Kidney (tissue), 14 donors: ENCODE measurements around the gene ITGA2. TPM values are rescaled to one million over a fixed set of nuclear protein-coding genes. Genes with fewer than 3 reads are reported as not detected.

Source experiments
- DNase-seq, 5 donors: peaks; one replicate each; pipeline ENCODE4 v3.0.0-alpha.2; 2013 to 2020
- FAIRE-seq: peaks from 2 replicates; lab custom pipeline; 2012; peaks lifted over from hg19 to GRCh38; lab: Jason Lieb, UNC
- H3K27ac ChIP-seq, 2 donors: one replicate each; pipeline ENCODE4 v1.7.0; 2013; ENCODE audit warnings: low read depth in 2 of 2, low read length in 2 of 2, inconsistent platforms in 1 of 2
- H3K27me3 ChIP-seq: one replicate; pipeline ENCODE4 v1.7.1; 2013; ENCODE audit warnings: low read length, inconsistent platforms; ENCODE audit not compliant: control insufficient read depth, insufficient read depth
- H3K36me3 ChIP-seq, 3 donors: one replicate each; pipeline versions ENCODE4 v1.7.0 to v1.7.1; 2013; ENCODE audit warnings: low read length in 3 of 3, control low read depth in 1 of 3, inconsistent platforms in 1 of 3; ENCODE audit not compliant: insufficient read depth in 3 of 3, control insufficient read depth in 2 of 3
- H3K4me1 ChIP-seq, 3 donors: one replicate each; pipeline versions ENCODE4 v1.7.0 to v1.7.1; 2013; ENCODE audit warnings: low read length in 3 of 3, inconsistent platforms in 1 of 3, low read depth in 1 of 3; ENCODE audit not compliant: control insufficient read depth in 2 of 3, insufficient read depth in 2 of 3
- H3K4me3 ChIP-seq, 3 donors: one replicate each; pipeline versions ENCODE4 v1.7.0 to v1.8.1; 2013; ENCODE audit warnings: low read length in 3 of 3, control low read depth in 1 of 3, inconsistent platforms in 1 of 3
- H3K9ac ChIP-seq, 3 donors: one replicate each; pipeline versions ENCODE4 v1.7.0 to v1.7.1; 2013; ENCODE audit warnings: low read length in 3 of 3, control low read depth in 1 of 3, inconsistent platforms in 1 of 3
- H3K9me3 ChIP-seq, 3 donors: one replicate each; pipeline versions ENCODE4 v1.7.0 to v1.7.1; 2013; ENCODE audit warnings: low read length in 3 of 3, control low read depth in 1 of 3, inconsistent platforms in 1 of 3; ENCODE audit not compliant: control insufficient read depth in 2 of 3, insufficient read depth in 1 of 3
- intact Hi-C: fragments of 100-400 bp; cut with DNase I; formaldehyde crosslinking; loops from one replicate; pipeline ENCODE4 v1.11.1; 2022
- polyA plus RNA-seq: library from polyadenylated mRNA; stranded (reverse); fragments of 350-450 nt; fragmentation: Illumina TruSeq; extraction: RNeasy Lipid Tissue Mini Kit (QIAGEN cat#74804); gene quantifications from one replicate; pipeline ENCODE4 v1.2.3, GENCODE V29; 2014; ENCODE audit warnings: low read depth, low replicate concordance; ENCODE audit not compliant: insufficient read depth
- total RNA-seq: library from RNA; stranded (reverse); fragmentation: NEBNext Ultra II Directional; extraction: Animal tissue kit (Norgen Biotek cat#: 25700); gene quantifications from one replicate; pipeline ENCODE4 v1.2.1, GENCODE V29; 2021
- TF ChIP-seq, protein P1 (sequence below): IDR thresholded peaks from 3 replicates; pipeline ENCODE4 v1.5.1; 2012; ENCODE audit warnings: mild to moderate bottlenecking, moderate library complexity, borderline replicate concordance; ENCODE audit not compliant: insufficient read depth; ENCODE audit errors: extremely low read depth
- donor health status: control.
- donor health status: control.
- donor health status: control.
- donor health status: control.
- donor health status: control.
- donor health status: DM: yes; HTN: yes; CAD: no.
- donor health status: Normal renal cell carcinoma (clear cell type).

ITGA2 gene
- total and polyA plus RNA-seq, 2 donors from 2014 or later = 4.9 to 44.5 TPM

DNA sequence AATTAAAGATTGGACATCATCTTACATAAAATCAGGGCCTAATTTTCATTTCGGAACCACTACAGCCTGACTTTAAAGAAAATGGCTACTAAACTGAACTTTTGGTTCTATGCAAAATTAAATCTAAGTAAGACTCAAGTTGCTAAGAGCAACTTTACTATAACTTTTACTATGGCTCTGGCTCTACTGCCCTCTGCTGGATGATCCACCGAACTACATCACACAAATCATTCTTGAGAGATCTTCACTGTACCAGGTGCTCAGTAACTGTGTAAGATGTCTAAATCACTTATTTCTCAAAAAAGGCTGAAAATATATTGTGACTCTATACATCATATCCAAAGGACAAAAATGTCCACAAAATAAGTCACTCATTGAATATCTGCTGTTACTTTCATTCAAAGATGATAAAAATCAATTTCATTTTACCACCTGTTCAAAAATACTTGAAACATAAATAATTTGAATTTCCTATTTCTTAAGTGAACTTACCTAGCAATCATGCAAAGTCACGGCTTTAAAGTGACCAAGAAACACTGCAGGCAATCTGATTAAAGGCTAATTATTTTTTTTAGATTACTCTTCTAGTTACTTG is 106.9 kb downstream of the ITGA2 start:
- Histone ChIP-seq H3K4me1 (peaks cover 3 to 16% (median 6%) of the 10 kb centered on the region in 3 donors), H3K9ac (no peak overlapping the region), H3K4me3 (no peak overlapping the region), H3K9me3 (no peaks in the 10 kb centered on the region), H3K27me3 (no peaks in the 10 kb centered on the region), H3K27ac (no peak overlapping the region), H3K36me3 (peaks cover 6 to 28% (median 9%) of the 10 kb centered on the region in 3 donors)
- TF ChIP-seq, protein P1, sequence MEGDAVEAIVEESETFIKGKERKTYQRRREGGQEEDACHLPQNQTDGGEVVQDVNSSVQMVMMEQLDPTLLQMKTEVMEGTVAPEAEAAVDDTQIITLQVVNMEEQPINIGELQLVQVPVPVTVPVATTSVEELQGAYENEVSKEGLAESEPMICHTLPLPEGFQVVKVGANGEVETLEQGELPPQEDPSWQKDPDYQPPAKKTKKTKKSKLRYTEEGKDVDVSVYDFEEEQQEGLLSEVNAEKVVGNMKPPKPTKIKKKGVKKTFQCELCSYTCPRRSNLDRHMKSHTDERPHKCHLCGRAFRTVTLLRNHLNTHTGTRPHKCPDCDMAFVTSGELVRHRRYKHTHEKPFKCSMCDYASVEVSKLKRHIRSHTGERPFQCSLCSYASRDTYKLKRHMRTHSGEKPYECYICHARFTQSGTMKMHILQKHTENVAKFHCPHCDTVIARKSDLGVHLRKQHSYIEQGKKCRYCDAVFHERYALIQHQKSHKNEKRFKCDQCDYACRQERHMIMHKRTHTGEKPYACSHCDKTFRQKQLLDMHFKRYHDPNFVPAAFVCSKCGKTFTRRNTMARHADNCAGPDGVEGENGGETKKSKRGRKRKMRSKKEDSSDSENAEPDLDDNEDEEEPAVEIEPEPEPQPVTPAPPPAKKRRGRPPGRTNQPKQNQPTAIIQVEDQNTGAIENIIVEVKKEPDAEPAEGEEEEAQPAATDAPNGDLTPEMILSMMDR = peak; percentile 91
- FAIRE-seq (peak; percentile 95), DNase-seq (peak in 4 of 5 donors; percentile 64 to 78 (median 74))
- intact Hi-C loops = loop anchor here (10.0 kb wide), 1 partner anchor 141 kb away; no protein-coding TSS in a partner anchor

DNA sequence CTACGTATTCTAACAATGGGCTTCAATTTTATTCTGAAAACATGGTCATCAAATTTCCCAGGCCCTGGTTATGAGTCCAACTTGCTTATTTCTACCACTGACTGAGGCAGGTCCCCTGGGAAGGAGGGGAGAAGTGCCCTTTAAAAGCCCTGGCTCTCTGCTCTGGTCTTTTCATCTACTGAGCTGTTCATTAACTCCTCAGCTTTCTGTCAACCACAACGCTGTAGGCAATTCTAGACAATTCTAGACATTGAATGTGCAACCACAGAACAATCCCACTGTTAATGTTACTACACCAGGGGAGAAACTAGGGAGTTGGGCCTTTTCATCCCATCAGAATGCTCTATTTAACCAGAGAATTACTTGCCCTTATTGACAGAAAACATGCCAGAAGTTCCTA is 110.4 kb downstream of the ITGA2 start:
- peak in 2 of 5 donors; percentile 18 to 57 for DNase-seq
- H3K36me3 ChIP-seq = peaks cover 6 to 31% (median 13%) of the 10 kb centered on the region in 3 donors
- FAIRE-seq = peak; percentile 13

DNA sequence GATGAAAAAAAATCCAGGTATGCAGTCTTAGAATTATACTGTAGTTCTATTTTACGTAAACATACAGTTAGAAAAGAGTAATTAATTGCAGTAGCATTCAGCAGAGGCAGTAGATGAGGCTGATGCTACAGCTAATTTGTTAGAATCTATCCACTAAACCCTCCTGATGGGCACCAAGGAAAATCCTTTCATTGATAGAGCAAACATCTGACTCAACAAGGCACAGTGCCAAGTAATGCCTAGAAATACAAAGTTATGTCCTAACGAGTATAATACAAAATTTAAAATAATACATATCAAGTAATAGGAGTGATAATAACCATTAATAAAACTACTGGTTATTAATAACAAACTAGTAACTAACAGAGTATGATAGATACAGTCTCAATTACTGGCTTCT is 111.5 kb downstream of the ITGA2 start:
- Histone ChIP-seq H3K27ac (peak overlapping the region in 1 of 2 donors; percentile 85), H3K27me3 (no peaks in the 10 kb centered on the region), H3K36me3 (peaks cover 6 to 31% (median 13%) of the 10 kb centered on the region in 3 donors), H3K9ac (no peak overlapping the region), H3K4me1 (peaks cover 3 to 18% (median 6%) of the 10 kb centered on the region in 3 donors), H3K4me3 (no peak overlapping the region), H3K9me3 (no peaks in the 10 kb centered on the region)
- DNase-seq (no peak), FAIRE-seq (no peak)
- intact Hi-C loops = no loop called here
- TF ChIP-seq, protein P1 = no peak

More for the DNA sequence above, 110.4 kb downstream of the ITGA2 start:
- Histone ChIP-seq H3K4me3 (no peak overlapping the region), H3K27ac (peak overlapping the region; percentile 63 to 85), H3K9me3 (no peaks in the 10 kb centered on the region), H3K27me3 (no peaks in the 10 kb centered on the region), H3K9ac (peak overlapping the region in 2 of 3 donors; percentile 29), H3K4me1 (peaks cover 3 to 18% (median 6%) of the 10 kb centered on the region in 3 donors)
- intact Hi-C loops = loop anchor here (10.0 kb wide), 1 partner anchor 145 kb away; no protein-coding TSS in a partner anchor
- TF ChIP-seq, protein P1 = no peak
